ENCODE results near the gene FMN1. TPM values are rescaled to one million over a fixed set of nuclear protein-coding genes. Genes with fewer than 3 reads are reported as not detected.
A peak's percentile ranks its signal among the peaks of the same experiment; 100 is the strongest.

FMN1 gene
- total and polyA plus RNA-seq, 10 of the 15 experiments (the other 5 are each of a cell fraction or from before 2014, with no cell fraction given), result 0.05 to 0.16 (median 0.08) TPM; not detected in 4

DNA sequence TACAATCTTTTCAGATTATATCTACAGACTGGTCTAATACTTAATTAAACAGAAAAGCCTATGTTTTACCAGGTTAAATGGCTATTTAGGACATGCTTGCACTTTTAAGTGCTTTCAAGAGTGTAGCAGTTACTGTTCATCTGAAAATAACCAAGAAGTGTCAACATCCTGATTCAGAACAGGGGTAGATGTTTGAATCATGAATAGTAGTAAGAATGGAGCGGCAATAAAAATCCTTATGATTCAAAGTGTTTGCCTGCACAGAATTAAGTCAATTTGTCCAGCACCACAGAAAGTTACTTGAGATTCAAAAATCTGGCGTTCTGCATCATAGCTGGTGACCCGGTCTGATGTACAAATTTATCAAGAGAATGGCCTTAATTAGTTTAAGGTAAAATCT lies 428.4 kb downstream of the FMN1 start:
- H3K4me1 ChIP-seq (ENCODE audit: control insufficient read depth, insufficient read depth, low read length), result no peaks in the 10 kb centered on the region; the same call in 1 of the 2 replicates
- DNase-seq (ENCODE audit: low read depth, low spot score) (no peak), ATAC-seq (no peak), FAIRE-seq (peak; percentile 35)
- no peak overlapping the region for H2AFZ ChIP-seq (ENCODE audit: control insufficient read depth, low read depth, low read length)
- ChIA-PET CTCF (interaction anchor here (0.7 to 0.9 kb wide), 2 partner anchors 44 to 77 kb away, joined by 3 read pairs; no protein-coding TSS in a partner anchor), SMC1A (ENCODE audit: uncharacterized antibody, unreplicated experiment) (interaction anchor here (1.0 kb wide), 1 partner anchor 10 kb away, joined by 3 read pairs; no protein-coding TSS in a partner anchor), RAD21 (ENCODE audit: unreplicated experiment) (no interaction called here), POLR2A (no interaction called here)
- H3K79me2 ChIP-seq (ENCODE audit: control insufficient read depth, insufficient read depth, low read length), result no peaks in the 10 kb centered on the region
- H4K20me1 ChIP-seq (ENCODE audit: control insufficient read depth, insufficient read depth), result no peaks in the 10 kb centered on the region
- BruUV-seq (replicated peaks), result no TSS peak
- no peaks in the 10 kb centered on the region for H3K9me3 ChIP-seq (replicated peaks; ENCODE audit: control insufficient read depth, insufficient read depth, low read length)
- in situ Hi-C loops (cut with MboI) (no loop called here), intact Hi-C loops (cut with micrococcal nuclease; ENCODE audit: unreplicated experiment) (no loop called here)
- no peaks in the 10 kb centered on the region for H3K36me3 ChIP-seq (ENCODE audit: control insufficient read depth in 2 of 2, insufficient read depth in 2 of 2, low read length in 1 of 2)
- H3K27me3 ChIP-seq (replicated peaks in 1 of 2; ENCODE audit: control insufficient read depth in 2 of 2, insufficient read depth in 2 of 2, low read length in 1 of 2), result no peaks in the 10 kb centered on the region
- no peak overlapping the region for H3K9ac ChIP-seq (ENCODE audit: control insufficient read depth, insufficient read depth, low read length)
- H3K4me2 ChIP-seq (ENCODE audit: control insufficient read depth, insufficient read depth), result no peak overlapping the region
- WGBS (ENCODE audit: insufficient coverage, insufficient replicate concordance, low lambda C conversion rate, missing lambda C conversion rate), result 59% methylated on average over 3 of the region's 3 CpGs
- no peak overlapping the region for H3K27ac ChIP-seq (ENCODE audit: control insufficient read depth, insufficient read depth)
- no peak overlapping the region for H3K4me3 ChIP-seq
- TF ChIP-seq FOXK2 (IDR thresholded peaks at IDR 0.05) (no peak), NBN (IDR thresholded peaks at IDR 0.05) (no peak), SPI1 (IDR thresholded peaks at IDR 0.05; ENCODE audit: borderline replicate concordance, insufficient read depth, low read depth, low read length) (no peak), SP1 (IDR thresholded peaks at IDR 0.05; ENCODE audit: low read depth, low read length) (no peak), ZNF622 (IDR thresholded peaks at IDR 0.05) (no peak), RAD51 (IDR thresholded peaks at IDR 0.05) (no peak), RUNX3 (IDR thresholded peaks at IDR 0.05; ENCODE audit: low read length) (no peak), EGR1 (IDR thresholded peaks at IDR 0.05; ENCODE audit: borderline replicate concordance in 1 of 2, low read depth in 2 of 2, low read length in 2 of 2) (no peak), RCOR1 (conservative IDR thresholded peaks at IDR 0.05; ENCODE audit: low read depth, low read length) (no peak), HDAC6 (IDR thresholded peaks at IDR 0.05; ENCODE audit: unreplicated experiment) (no peak), SMC3 (IDR thresholded peaks at IDR 0.05; ENCODE audit: borderline replicate concordance, low read length) (no peak), SUZ12 (IDR thresholded peaks at IDR 0.05; ENCODE audit: unreplicated experiment) (no peak), NFXL1 (IDR thresholded peaks at IDR 0.05; ENCODE audit: borderline replicate concordance) (no peak), TCF7 (IDR thresholded peaks at IDR 0.05; ENCODE audit: borderline replicate concordance) (no peak), PAX5 (IDR thresholded peaks at IDR 0.05; ENCODE audit: borderline replicate concordance, low read depth, low read length) (no peak), TCF12 (IDR thresholded peaks at IDR 0.05; ENCODE audit: low read depth, low read length) (no peak)
- TF ChIP-seq, protein P1, sequence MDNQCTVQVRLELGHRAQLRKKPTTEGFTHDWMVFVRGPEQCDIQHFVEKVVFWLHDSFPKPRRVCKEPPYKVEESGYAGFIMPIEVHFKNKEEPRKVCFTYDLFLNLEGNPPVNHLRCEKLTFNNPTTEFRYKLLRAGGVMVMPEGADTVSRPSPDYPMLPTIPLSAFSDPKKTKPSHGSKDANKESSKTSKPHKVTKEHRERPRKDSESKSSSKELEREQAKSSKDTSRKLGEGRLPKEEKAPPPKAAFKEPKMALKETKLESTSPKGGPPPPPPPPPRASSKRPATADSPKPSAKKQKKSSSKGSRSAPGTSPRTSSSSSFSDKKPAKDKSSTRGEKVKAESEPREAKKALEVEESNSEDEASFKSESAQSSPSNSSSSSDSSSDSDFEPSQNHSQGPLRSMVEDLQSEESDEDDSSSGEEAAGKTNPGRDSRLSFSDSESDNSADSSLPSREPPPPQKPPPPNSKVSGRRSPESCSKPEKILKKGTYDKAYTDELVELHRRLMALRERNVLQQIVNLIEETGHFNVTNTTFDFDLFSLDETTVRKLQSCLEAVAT (IDR thresholded peaks at IDR 0.05), result no peak
- TF ChIP-seq, protein P2, sequence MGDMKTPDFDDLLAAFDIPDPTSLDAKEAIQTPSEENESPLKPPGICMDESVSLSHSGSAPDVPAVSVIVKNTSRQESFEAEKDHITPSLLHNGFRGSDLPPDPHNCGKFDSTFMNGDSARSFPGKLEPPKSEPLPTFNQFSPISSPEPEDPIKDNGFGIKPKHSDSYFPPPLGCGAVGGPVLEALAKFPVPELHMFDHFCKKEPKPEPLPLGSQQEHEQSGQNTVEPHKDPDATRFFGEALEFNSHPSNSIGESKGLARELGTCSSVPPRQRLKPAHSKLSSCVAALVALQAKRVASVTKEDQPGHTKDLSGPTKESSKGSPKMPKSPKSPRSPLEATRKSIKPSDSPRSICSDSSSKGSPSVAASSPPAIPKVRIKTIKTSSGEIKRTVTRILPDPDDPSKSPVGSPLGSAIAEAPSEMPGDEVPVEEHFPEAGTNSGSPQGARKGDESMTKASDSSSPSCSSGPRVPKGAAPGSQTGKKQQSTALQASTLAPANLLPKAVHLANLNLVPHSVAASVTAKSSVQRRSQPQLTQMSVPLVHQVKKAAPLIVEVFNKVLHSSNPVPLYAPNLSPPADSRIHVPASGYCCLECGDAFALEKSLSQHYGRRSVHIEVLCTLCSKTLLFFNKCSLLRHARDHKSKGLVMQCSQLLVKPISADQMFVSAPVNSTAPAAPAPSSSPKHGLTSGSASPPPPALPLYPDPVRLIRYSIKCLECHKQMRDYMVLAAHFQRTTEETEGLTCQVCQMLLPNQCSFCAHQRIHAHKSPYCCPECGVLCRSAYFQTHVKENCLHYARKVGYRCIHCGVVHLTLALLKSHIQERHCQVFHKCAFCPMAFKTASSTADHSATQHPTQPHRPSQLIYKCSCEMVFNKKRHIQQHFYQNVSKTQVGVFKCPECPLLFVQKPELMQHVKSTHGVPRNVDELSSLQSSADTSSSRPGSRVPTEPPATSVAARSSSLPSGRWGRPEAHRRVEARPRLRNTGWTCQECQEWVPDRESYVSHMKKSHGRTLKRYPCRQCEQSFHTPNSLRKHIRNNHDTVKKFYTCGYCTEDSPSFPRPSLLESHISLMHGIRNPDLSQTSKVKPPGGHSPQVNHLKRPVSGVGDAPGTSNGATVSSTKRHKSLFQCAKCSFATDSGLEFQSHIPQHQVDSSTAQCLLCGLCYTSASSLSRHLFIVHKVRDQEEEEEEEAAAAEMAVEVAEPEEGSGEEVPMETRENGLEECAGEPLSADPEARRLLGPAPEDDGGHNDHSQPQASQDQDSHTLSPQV (IDR thresholded peaks at IDR 0.05), result no peak
- TF ChIP-seq, protein P3, sequence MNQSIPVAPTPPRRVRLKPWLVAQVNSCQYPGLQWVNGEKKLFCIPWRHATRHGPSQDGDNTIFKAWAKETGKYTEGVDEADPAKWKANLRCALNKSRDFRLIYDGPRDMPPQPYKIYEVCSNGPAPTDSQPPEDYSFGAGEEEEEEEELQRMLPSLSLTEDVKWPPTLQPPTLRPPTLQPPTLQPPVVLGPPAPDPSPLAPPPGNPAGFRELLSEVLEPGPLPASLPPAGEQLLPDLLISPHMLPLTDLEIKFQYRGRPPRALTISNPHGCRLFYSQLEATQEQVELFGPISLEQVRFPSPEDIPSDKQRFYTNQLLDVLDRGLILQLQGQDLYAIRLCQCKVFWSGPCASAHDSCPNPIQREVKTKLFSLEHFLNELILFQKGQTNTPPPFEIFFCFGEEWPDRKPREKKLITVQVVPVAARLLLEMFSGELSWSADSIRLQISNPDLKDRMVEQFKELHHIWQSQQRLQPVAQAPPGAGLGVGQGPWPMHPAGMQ (IDR thresholded peaks at IDR 0.05; ENCODE audit: borderline replicate concordance), result no peak

Data from GM12878 (cell line).